Muscle of arm (tissue), 12 donors: ENCODE results near the gene NECAB2. TPM values are rescaled to one million over a fixed set of nuclear protein-coding genes. Genes with fewer than 3 reads are reported as not detected.

Experiments
- DNase-seq: peaks from one replicate; pipeline ENCODE4 v3.0.0-alpha.2; 2013
- polyA plus RNA-seq, 12 donors: library from polyadenylated mRNA; unstranded; fragments of 120-200 nt; gene quantifications; one replicate each; pipeline ENCODE4 v1.2.1, GENCODE V29; 2013; ENCODE audit not compliant: insufficient read length in 12 of 12

The NECAB2 gene
- polyA plus RNA-seq, 12 donors, result 0.27 to 1.4 (median 0.51) TPM; not detected in 3

DNA sequence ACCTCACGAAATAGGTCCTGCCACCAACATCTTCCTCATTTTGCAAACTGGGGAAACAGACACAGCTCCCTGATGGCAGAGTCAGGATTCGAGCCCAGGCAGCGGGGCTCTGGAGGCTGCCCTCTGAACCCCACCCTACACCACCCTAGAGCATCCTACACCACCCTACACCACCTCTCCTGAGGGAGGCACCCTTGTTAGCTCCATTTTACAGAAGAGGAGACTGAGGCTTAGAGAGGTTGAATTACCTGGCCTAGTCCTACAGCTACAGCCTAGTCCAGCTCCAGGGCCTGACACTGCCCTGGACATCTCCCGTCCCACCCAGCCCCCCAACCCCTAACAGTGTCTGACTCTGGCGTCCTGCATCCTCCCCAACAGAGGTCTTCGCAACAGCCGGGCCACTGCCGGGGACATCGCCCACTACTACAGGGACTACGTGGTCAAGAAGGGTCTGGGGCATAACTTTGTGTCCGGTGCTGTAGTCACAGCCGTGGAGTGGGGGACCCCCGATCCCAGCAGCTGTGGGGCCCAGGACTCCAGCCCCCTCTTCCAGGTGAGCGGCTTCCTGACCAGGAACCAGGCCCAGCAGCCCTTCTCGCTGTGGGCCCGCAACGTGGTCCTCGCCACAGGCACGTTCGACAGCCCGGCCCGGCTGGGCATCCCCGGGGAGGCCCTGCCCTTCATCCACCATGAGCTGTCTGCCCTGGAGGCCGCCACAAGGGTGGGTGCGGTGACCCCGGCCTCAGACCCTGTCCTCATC lies 3.2 kb upstream of the NECAB2 start:
- no peak for DNase-seq

DNA sequence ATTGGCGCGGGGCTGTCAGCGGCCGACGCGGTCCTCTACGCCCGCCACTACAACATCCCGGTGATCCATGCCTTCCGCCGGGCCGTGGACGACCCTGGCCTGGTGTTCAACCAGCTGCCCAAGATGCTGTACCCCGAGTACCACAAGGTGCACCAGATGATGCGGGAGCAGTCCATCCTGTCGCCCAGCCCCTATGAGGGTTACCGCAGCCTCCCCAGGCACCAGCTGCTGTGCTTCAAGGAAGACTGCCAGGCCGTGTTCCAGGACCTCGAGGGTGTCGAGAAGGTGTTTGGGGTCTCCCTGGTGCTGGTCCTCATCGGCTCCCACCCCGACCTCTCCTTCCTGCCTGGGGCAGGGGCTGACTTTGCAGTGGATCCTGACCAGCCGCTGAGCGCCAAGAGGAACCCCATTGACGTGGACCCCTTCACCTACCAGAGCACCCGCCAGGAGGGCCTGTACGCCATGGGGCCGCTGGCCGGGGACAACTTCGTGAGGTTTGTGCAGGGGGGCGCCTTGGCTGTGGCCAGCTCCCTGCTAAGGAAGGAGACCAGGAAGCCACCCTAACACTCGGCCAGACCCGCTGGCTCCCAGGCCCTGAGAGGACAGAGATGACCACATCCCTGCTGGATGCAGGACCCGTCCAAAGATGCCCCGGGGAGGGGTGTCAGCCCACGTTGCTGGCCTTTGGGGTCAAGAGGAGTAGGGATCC lies 2.4 kb upstream of the NECAB2 start:
- no peak for DNase-seq

- no peak for DNase-seq
These were observed 1.8 kb upstream of the NECAB2 start for GRCh38 chr16:83966153-83966696.

- DNase-seq, result no peak
These were observed 953 bp upstream of the NECAB2 start for GRCh38 chr16:83967091-83967490.

DNA sequence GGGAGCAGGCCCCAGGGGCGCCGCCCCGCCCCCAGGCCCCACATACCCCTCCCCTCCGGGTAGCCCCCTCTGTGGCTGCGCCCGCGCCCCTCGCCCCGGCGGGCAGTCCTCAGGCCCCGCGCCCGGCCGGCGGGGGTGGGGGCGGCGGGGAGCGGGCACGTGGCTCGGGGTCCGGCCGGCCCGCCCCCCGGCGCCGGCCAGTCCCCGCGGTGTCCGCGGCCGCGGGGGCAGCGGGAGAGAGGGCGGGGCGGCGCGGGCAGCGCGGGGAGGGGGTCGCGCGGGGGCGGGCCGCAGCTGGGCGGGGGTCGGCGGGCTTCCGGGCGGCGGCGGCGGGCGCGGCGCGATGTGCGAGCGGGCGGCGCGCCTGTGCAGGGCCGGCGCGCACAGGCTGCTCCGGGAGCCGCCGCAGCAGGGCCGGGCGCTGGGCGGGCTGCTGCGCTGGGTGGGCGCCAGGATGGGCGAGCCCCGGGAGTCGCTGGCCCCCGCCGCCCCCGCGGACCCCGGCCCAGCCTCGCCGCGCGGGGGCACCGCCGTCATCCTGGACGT lies 335 bp downstream of the NECAB2 start:
- DNase-seq, result no peak

GRCh38 chr16:83968891-83969649 lies 1.0 kb downstream of the NECAB2 start:
- no peak for DNase-seq

DNA sequence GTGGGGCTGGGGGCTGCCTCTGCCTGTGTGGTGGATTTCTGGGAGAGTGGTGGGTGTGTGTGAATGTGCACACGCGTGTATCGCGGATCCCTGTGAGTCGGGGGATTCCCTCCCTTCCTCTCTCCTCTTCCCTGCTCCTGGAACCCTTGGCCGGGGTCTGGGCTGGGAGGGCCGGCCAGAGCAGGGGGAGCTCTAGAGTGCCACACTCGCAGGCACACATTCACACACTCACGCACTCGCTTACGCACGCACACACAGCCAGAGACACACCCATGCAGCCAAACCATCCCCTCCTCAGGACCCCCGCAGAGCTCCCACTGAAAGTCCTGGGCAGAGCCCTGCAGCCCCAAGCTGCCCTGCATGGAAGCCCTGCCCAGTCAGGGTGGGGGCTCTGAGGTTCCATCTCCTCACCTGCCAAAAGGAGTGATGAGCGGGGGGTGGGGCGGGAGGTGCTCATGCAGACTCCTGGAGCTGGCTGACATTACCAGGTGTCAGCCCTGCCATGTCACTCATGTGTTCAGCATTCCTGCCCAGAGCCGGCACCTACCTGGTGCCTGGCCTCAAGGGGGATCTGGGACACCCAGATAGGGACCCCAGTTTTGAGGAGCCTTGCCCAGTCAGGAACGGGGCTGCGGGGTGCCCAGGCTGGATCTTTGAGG lies 1.9 kb downstream of the NECAB2 start:
- DNase-seq, result no peak

GRCh38 chr16:83970430-83970815 lies 2.4 kb downstream of the NECAB2 start:
- no peak for DNase-seq

- no peak for DNase-seq
These were observed 3.4 kb downstream of the NECAB2 start for GRCh38 chr16:83971165-83972130.

DNA sequence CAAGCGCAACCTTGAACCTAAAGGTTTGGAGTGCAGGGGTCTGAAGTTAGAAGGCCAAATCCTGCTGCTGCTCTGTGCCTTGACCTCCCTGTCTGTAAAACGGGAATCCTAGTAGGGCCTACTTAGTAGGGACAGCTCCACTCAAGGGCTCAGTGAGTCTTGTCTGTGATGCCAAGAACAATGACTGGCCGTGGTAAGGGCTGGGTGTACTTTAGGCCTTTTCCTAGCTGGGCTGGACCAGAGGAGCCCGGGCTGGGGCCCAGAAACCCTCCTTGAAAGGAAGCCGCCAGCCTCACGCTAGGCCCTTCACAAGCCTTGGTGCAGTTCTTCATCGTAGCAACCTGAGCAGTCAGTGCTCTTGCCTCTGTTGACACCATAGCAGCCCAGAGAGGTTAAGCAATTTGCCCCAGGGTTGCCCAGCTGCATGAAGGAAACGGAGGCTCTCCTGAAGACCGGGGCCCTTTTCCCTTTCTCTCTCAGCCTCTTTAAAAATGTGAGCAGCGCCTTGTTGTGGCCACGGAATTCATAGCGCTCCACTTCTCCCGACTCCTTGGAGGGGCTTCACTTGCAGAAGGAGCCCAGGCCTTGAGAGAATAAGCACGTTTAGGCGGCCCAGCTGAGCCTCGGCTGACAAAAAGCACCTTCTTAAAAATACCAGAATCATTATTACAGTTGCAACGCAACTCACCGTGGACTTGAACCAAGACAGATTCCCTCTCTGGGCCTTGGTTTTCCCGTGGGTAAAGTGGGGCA lies 4.4 kb downstream of the NECAB2 start:
- DNase-seq, result no peak

DNA sequence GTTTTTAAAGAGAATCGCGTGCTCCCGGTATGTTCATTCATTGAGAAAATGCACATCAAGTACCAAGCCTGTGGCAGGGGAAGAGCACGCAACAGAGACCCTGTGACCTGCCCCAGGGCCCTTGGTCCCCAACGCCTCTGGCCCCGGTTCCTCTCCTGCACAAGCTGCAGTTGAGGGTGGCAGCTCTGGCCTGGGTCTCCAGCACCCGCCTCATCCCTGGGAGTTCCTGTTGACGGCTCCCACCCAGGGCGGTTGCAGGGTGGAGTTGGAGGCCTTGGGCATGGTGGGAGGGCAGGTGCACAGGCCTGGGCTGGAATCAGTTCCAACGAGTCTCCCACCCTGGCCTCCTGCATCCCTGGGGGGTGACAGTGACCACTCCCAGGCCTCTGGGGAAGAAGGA lies 5.0 kb downstream of the NECAB2 start:
- no peak for DNase-seq

GRCh38 chr16:83973581-83974385 lies 5.7 kb downstream of the NECAB2 start:
- DNase-seq, result no peak

- no peak for DNase-seq
These were observed 6.4 kb downstream of the NECAB2 start for GRCh38 chr16:83974475-83974874.

DNA sequence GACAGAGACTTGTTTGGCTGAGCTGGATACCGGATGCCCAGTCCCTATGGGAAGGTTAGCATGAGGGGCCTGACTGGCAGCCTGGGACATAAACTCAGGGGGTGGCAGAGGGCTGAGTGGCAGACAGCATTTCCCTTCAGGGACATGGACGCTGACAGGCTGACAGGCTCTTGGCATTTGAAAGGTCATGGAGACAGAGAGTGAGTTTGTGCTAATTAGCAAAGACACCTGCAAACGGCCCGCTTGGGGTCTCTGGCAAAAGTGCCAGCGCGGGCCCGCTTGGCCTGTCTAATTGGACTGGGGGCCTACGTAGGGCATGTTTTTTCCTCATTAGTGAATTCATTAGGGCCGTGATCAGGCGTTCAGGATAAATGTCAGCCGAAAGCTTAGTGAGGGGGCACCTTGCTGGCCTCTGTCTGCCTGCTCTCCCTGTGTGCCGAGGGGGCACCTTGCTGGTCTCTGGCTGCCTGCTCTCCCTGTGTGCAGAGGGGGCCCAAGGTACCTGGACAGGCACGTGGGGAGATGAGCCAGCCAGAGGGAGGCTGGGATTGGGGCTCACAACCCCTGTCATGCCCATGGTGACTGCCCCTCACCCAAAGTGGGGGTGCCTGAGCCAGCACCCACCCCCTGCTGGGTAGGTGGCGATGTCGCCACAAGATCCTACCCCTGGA lies 7.7 kb downstream of the NECAB2 start:
- no peak for DNase-seq

DNA sequence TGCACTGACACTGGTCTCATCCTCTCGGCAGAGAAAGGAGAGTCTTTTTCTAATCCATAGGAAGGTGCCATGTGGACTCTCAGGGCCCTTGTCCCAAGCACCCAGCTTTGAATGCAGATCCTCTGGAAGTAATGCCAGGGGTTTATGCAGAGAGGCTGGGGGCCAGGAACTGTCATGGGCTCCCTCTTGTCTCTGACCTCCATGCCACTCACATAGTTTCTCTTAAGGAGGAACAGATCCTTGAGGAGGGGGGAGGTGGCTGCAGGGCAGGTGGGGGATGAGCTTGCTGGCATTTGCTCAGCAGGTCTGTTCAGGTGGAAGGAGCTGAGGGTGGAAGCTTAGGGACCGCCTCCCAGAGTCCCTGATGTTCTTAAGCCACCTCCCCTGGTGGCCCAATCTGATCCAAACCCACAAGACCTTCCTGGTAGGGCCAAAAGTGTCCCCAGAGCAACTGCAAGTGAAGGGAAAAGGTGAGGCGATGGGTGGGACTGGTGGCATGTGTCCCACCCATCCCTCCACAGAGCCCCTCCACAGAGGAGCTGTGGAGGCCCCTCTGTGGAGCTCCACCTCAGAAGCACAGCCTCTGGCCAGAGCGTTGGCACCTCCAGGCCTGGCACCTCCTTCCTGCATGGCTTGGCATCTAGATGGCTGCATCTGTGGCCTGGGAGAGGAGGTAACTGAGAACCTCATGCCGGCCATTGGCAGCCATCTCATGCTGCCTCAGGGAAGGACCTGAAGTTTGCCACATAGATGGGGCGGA lies 9.2 kb downstream of the NECAB2 start:
- no peak for DNase-seq

GRCh38 chr16:83978401-83978904 lies 10.4 kb downstream of the NECAB2 start:
- no peak for DNase-seq

GRCh38 chr16:83979441-83979840 lies 11.4 kb downstream of the NECAB2 start:
- no peak for DNase-seq
